IPS DF 19.7 (cell line): ENCODE measurements around the gene CTIF.

ENCODE experiments used
- DNase-seq: peaks from one replicate; pipeline ENCODE4 v3.0.0-alpha.2; 2013; ENCODE audit warnings: low read depth, low spot score

Gene CTIF

DNA sequence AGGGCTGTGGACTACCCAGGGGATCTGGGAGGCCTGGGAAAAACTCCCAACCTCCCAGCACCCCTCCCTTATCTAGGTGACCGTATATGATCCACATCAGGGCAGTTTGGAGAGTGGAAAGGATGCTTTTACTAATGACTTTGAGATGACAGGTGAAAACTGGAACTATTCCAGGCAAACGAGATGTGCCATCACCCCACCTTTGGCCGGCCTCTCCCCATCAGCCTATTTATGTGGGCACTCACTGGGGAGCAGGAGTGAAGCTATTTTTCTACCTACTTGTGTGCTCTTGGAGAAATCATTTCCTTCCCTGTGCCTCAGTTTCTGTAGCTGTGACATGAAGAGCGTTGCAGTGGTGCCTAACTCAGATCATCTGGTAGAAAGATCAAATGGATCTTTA lies 304.8 kb downstream of the CTIF start:
- DNase-seq, result no peak

DNA sequence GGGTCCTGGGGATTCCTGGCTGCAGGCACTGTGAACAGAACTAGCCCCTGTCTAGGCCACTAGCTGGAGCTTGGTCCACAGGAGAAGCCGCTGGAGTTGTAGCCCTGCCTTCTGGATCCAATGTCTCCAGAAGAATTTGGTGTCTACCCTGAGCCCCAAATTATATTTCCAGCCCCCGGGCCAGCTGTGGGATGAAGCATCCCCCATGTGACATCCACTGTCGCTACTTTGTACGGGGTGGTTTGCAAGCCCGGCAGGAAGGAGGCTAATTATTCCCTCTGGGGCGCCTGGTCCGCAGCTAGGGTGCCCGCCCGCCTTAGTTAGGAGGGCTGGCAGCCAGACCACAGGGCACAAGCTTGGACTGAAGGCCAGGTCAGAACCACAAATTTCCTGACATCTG lies 305.4 kb downstream of the CTIF start:
- no peak for DNase-seq

DNA sequence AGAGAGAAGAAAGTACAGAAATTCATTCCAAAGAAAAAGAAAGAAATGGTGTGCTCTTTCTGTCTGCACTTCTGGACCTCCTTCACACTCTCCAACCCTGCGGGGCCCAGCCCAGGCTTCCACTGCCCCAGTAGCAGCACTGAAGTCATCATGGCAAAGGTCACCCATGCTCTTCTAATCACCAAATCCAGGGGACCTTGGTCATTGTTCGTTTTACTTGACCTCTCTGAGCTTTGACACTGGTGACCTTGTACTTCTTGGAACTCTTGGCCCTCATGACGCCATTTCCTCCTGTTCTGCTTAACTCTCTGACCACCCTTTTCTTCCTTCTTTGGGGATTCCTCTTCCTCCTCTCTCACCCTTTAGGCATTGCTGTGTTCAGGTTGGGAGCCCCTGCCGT lies 306.3 kb downstream of the CTIF start:
- no peak for DNase-seq

DNA sequence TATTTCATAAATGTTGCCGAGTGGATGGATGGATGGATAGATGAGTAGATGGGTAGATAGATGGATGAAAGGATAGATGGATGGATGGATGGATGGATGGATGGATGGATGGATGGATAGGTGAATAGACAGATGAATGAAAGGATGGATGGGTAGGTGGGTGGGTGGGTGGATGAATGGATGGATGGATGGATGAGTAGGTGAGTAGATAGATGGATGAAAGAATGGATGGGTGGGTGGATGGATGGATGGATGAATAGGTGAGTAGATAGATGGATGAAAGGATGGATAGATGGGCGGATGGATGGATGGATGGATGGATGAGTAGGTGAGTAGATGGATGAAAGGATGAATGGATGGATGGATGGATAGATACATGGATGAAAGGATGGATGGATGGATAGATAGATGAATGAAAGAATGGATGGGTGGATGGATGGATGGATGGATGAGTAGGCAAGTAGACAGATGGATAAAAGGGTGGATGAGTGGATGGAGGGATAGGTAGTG lies 307.6 kb downstream of the CTIF start:
- DNase-seq, result no peak

DNA sequence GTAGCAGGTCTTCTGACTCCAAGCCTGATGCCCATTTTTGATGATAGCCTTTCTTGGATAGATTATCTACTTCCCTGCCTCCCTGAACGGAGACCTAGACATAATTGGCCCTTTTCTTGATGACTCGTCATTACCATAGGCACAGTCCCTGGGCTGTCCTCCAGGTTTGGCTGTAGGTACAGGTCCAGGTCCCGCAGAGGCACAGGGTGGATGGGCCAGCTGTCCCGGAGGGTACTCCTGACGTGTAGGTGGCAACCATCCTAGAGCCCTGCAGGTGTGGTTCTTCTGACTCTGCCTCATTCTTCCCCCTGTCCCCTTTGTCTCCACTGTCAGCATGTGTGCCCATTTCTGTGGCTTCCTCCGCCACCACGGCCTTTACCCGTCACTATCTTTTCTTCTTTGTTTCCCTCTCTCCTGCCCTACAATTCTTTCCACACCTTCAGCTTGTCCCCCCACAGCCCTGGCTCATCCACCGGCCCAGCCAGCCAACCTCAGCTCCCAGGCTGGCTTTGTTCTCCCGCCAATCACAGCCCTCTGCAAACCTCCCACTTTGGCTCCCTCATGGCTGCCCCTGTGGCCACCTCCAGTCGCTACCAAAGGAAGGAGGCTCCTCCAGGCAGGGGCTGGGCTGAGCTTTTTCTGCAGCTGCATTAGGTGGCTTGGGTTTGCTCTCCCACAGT lies 309.1 kb downstream of the CTIF start:
- DNase-seq, result no peak

DNA sequence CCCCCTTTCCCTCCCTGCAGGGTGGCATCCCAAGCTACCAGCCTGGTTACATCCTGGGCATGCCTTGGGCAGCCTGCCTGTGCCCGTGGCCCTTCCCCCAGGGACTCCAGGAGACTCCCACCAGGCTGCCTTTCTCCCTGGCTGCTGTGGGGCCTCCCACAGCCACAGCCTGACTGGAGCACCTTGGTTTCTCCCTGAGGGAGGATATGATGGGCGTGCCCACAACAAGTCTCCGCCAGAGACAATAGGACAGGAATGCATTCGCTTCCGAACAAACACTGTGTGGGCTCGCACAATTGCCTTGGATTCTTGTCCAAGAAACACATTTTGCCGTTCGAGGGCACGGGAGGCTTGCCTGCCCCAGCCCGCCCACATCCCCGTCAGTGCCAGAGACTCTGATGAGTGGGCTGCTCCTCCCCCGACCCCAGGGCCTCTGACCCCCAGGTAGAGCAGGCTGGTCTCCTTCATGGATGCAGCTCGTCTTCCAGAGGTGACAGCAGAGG lies 309.9 kb downstream of the CTIF start:
- no peak for DNase-seq

DNA sequence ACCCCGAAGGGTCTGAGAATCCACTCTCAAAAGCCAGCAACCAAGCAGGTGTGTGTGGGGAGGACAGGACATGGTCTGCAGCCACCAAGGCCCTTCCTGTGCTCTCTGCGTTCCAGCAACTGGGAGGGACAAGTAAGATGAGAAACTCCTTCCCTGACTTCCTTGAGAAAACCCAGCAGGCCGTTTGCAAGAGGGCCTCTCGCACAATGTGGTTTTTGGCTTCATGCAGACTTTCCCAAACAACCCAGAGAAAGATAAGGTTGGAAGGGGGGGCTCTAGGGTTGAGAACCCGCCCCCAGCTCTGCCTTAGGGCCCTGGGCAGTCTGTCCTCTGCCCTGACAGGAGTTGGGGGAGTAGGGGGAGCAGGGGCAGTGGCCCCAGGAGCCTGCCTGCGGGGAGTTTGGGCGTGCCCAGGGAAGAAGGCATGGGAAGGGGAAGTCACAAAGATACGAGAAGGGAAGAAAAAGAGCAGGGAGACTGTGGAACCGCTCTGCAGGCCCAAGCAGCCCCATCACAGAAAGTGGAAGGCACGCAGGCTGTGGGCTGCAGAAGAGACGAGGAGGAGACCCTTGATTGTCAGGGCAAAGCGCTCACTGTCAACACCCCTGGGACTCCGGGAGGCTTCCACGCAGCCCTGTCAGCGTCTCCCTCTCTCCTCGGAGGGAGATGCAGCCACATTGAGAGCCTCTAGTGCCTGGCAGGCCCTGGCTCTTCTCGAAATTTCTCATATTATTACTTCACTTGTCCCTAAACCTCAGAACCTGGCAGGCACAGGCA lies 312.2 kb downstream of the CTIF start:
- no peak for DNase-seq

DNA sequence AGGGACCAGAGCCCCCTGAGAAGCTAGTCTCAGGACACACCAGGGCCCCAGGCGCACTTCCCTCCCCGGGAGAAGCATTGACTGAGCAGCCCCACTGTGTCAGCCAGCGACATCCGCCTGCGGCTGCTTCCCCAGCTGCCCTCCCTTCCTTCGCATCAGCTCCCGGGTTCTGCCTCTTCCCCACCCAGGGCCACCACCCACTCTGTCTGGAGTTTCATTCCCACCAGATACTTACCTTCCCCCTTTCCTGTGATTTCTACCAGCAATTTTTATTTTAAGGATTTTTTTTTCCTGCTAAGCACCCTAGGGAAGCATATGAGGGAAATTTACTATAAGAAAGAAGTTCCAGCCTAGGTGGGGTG lies 312.7 kb downstream of the CTIF start:
- DNase-seq, result no peak

DNA sequence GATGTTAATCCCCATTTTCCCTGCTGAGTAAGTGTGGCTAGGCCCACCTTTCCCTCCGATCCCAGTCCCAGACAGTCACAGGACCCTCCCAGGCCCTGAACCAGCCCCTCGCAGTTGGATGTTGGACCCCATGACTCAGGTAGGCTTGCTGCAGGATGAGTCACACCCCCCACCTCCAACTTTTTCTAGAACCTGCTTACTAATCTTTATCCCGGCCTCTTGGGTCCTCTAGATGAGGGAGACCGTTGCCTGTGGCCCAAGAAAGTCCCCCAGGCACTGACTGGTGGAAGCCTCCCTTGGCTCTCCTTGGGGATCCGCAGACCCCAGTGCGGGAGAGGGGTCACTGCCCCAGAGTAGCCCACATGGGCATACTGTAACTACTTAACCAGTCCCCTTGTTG lies 313.5 kb downstream of the CTIF start:
- no peak for DNase-seq

DNA sequence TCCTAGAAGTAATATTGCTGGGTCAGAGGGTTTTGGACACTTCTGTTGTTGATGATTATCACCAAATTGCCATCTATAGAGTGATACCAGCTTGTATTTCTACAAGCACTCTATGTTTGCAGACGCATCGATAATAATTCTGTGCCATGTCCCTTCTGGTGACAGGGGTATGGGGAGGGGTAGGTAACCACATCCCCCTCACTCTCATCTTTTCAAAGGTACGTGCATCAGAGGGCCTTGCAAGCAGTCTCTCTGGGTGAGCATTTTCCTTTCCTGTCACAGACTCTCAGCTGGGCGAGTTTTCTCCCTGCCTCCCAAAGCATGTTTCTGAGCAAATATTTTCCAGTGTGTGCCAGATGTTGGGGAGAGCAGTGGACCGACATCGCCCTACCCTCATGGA lies 314.0 kb downstream of the CTIF start:
- no peak for DNase-seq

DNA sequence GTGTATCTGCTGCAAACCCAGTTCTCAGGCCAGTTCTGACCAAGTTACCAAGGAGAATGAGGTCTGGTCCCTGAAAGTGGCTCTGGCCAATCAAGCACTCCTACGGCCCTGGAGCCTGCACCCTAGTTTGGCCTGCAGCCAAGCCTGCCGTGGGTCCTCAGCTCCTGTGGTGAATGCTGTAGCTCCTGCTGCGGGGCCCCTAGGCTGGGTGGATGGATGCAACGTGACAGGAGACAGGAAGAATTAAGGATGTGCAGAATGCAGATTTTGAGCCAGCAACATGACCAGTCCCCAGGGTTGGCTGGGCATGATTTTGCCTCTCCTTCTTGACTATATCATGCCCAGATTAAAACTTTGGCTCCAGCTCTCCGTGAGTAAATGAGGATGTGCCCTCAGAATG lies 314.8 kb downstream of the CTIF start:
- no peak for DNase-seq

DNA sequence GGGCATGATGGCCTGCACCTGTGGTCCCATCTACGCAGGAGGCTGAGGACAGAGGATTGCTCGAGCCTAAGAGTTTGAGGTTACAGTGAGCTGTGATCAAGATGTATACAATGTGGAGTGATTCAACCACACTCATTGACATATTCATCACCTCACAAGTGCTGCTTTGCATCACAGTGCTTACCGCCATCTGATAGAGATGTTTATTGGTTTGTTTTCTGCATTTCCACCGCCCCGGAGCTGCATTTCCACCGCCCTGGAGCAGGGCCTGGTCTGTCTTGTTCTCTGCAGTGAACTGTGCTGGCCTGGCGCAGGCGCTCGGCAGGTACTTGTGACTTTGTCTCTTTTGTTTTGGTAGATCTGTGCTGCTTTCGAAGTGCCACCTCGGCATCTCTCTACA lies 315.9 kb downstream of the CTIF start:
- DNase-seq, result no peak

DNA sequence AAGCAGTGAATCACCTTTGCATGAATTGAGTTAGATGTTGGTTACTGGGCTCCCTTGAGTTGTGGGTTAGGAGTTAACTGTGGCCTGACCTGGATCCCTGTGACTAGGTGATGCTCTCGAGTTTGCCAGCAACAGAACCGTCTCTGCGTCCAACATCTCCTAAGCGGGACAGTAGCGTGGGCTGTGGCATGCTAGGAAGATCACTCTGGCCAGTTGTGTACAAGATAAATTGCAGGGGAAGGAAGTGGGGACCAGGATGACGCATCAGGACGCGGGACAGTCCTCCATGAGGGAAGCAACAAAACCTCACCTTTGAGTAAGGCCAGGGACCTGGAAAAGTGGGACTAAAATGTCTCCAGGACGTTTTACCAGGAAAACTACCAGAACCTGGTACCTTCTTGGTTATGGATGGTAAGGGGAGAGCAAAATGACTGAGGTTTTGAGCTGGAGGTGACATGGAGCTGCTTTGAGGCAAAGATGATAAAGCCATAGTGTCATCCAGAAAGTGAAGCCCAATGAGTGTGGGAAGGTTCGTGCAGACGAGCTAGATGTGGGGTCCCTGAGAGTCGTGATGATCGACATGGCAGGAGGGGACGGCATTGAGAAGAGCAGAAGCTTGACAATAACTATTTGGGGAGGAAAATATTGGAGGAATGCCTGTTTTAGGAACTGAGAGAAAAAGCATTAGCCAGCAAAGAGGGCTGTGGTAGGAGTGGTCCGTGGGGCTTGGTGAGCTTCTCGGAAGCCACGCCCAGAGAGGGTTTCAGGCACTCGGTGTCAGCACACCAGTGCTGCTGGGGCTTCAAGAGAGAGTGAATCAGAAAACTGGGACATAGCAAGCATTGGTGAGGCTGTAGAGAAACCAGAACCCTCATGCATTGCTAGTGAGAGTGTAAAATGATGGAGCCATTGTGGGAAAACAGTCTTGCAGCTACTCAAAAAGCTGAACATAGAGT lies 316.9 kb downstream of the CTIF start:
- DNase-seq, result no peak

DNA sequence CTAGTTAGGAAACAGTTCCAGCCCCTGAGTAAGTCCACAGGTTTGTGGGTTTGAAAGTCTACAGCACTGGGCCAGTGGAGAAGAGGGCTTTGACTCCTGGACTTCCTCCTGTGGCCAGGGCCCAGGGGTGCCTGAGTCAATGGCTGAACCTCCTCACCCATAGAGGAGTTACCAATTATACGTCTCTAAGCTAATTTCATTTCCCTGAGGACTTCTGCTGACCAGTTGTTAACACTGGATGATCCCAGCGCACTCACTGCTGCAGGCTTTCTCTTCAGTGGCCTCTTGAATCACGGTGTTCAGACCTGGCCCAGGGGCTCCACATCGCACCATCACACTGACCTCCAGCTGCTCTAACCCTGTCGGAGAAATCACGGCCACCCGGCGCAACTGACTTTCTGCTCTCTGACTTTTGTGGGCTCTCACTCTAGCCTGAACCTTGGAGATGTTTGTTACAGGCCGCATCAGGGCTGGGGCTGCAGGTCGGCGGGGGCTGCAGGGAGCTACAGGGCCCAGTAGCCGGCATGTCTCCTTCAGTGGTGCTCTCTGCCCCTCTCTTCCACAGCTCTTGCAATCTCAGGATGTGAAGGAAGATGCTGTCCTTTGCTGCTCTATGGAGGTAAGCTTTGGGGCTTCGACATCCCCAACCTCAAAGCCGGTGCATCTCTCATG lies 318.3 kb downstream of the CTIF start:
- DNase-seq, result no peak

DNA sequence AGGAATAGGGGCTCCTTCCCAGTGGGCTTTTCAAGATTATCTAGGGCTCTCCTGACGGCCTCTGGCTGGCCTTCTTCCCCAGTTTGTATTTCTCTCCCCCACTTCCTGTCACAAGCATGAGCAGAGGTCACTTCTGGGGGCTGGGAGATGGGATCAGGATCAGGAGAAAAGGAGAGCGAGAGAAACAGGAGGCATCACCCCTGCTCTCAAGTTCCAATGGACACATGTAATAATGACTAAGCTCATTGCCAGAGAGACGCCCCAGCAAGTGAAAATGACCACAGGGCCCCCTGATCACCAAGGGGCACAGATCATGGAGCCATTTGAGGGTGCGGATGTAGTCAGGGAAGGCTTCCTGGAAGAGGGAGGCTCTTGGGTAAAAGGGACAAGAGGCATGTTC lies 319.8 kb downstream of the CTIF start:
- no peak for DNase-seq

DNA sequence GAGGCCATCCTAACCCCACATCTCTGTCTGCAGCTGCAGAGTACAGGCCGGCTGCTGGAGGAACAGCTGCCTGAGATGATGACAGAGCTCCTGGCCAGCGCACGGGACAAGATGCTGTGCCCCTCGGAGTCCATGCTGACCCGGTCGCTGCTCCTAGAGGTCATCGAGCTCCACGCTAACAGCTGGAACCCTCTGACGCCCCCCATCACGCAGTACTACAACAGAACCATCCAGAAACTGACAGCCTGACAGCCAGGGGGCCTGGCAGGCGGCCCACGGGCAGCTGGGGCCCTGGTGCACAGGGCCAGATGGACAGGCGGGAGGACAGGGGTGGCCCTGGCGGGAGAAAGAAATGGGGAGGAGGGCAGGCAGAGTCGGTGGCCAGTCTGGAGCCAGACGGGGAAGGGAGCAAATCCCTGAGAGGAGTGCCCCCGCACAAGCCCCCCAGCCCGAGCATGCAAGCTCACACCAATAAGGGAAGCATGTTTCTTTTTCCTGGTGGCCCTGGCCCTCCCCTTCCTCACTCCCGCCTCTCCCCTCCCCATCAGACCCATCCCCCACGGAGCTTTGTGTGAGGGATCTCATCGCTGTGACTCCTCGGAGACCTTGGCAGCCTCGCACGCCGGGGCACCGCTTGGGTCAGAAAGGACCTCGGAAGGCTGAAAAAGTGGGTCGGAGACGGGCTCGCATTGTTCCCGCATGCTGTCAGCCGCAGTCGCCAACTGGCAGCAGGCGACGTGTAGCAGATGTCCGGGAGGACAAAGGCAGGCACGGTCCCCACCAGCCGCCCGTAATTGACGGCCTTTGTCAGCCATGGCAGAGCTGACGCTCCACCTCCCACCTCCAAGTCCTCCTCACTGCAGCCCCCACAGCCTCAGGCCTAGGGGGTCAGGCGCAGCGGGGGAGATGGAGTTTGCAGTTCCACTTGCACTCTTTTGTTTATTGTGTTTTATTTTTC lies 320.8 kb downstream of the CTIF start:
- DNase-seq, result no peak

DNA sequence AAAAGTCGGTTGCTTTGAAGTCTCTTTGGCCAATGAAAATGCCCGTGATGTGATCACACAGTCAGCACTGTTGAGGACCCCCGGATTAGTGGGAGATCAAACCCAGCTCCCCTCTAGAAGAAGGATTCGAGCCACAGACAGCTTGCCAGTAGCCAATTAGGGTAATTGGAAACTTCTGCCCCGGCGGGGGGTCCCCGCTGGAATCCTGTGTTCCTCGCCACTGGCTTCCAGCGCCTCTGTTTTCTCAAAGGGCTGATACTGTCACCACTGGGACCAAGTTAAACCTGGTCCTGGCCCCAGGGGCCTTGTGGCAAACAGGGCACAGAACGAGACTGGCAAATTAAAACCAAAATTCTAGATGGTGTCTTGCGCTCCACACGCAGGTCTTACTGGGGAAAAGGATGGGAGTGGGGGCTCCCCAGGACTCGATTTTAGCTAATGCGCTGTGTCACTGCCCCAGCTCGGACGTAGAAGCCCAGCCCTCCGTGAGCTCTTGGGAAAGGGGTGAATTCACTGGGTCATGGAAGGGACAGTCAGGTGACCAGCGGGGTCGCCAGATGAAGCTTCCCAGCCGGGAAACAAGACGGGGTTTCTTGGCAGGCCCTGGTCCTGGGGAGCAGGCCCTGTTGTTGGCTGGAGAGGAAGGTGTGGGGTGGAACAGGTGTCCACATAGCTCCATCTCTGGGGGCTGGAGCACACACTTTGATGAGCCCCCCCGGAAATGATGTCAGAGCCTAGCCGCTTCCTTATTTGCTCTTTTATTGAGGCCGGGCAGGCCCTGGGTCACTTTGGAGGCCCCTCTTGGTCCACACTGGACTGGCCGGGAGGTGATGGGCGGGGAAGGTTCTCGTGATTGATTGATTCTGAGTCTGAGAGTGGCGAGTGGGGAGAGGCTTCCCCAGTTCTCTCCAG lies 321.7 kb downstream of the CTIF start:
- no peak for DNase-seq

DNA sequence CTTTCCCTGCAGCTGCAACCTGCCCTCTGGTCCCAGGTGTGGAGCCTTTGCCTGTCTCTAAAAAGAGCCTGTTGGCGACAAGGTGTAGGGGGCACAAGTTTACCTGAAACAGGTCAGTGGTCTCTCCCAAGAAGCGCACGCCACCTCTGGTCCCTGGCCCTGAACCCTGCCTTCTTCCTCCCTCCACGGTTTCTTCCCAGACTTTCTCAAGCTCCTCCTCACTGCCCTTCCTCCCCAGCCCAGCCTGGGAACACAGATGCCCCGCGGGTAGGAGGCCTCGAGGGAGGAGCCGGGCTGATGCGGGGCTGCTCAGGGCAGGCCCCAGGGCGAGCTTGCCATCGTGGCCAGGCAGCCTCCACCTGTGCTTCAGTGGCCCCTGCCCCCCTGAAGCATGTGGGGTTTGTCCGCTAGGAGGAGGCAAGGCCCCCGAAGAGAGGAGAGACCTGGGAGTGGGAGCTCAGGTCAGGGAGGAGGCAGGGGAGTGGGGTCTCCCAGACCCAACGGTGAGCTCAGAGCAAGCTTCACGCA lies 322.4 kb downstream of the CTIF start:
- no peak for DNase-seq

DNA sequence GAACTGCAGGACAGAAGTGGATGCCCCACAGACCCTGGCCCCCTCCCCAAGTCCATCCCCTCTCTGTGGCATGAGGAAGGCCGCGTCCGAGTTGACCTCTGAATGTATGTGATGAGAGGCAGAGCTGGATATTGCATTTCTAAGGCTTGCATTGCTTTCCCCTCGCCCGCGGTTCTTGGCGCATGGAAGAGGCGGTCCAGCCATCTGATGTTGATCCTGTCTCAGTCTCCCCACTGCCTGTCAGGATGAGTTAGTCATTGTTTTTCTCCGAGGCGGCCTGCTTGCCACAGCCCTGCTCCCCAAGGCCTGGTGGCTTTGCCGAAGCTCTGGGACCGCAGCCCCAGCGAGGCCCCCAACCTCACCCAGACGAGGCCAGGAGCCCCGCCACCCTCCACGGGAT lies 323.3 kb downstream of the CTIF start:
- DNase-seq, result no peak
